Activated naive CD8-positive, alpha-beta T cell treated with anti-CD3 and anti-CD28 coated beads for 36 hours (primary cell): ENCODE results near the gene GLTP. TPM values are rescaled to one million over a fixed set of nuclear protein-coding genes. Genes with fewer than 3 reads are reported as not detected.

Source experiments
- DNase-seq: peaks from one replicate; pipeline ENCODE4 v3.0.0; 2021
- H3K27ac Mint-ChIP-seq: one replicate; pipeline ENCODE4 v1.8.0; 2022; ENCODE audit warnings: mild to moderate bottlenecking, moderate library complexity, mixed read lengths
- H3K27me3 Mint-ChIP-seq: one replicate; pipeline ENCODE4 v1.8.0; 2022; ENCODE audit warnings: mild to moderate bottlenecking, mixed read lengths
- H3K36me3 Mint-ChIP-seq: one replicate; pipeline ENCODE4 v1.8.0; 2021; ENCODE audit warnings: mild to moderate bottlenecking, mixed read lengths
- H3K4me1 Mint-ChIP-seq: one replicate; pipeline ENCODE4 v1.8.0; 2021; ENCODE audit warnings: mixed read lengths
- H3K4me3 Mint-ChIP-seq: one replicate; pipeline ENCODE4 v1.8.0; 2022; ENCODE audit warnings: mild to moderate bottlenecking, moderate library complexity, mixed read lengths
- H3K9me3 Mint-ChIP-seq: one replicate; pipeline ENCODE4 v1.8.0; 2022; ENCODE audit warnings: mixed read lengths
- total RNA-seq, 2 experiments: library from RNA; stranded (reverse); gene quantifications; one replicate each; pipeline ENCODE4 v1.2.3, GENCODE V29; 2021

GLTP gene
- total RNA-seq, 2 experiments from 2014 or later, result 31.5 to 32.4 TPM

DNA sequence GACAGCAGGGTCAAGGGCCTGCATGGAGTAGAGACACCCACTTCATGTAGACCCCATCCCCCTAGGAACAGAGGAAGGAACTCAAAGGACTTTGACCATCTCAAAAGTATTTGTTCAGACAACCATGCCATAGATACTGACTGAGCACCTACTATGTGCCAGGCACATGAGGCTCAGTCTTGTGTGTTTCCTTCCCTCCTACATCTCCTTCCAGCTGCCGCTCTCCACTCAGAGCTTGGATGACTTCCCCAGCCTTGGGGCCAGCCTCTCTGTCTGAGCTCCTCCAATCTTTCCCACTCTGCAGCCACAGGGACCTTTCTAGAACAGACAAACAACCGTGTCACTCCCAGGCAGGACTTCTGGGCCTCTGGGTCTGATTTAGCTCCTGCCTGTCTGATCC, 49.6 kb downstream of the GLTP start:
- DNase-seq, result no peak
- H3K27ac Mint-ChIP-seq, result no peak overlapping the region
- H3K4me3 Mint-ChIP-seq, result no peak overlapping the region
- H3K36me3 Mint-ChIP-seq, result no peaks in the 10 kb centered on the region
- H3K27me3 Mint-ChIP-seq, result peaks cover 27% of the 10 kb centered on the region
- H3K9me3 Mint-ChIP-seq, result no peaks in the 10 kb centered on the region
- H3K4me1 Mint-ChIP-seq, result peaks cover 1% of the 10 kb centered on the region

DNA sequence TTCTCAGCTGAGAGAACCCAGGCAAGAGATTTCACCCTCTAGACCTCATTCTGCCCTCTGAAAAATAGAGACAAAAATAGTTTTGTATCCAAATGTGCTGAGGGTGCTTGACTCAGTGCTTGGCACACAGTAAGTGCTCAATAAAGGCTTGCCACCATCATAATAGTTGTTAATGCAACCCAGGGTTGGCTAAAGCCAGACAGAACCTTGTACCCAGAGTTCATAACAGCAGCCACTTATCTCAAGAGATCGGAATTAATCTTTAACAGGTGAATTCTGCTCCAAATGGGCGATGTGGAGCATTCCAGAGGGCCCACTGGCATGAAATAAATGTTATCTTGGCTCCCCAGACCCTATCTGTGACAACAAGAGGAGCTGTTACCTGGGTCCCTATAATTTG, 50.1 kb downstream of the GLTP start:
- no peak overlapping the region for H3K4me3 Mint-ChIP-seq
- peaks cover 27% of the 10 kb centered on the region for H3K27me3 Mint-ChIP-seq
- DNase-seq, result no peak
- peaks cover 1% of the 10 kb centered on the region for H3K4me1 Mint-ChIP-seq
- H3K36me3 Mint-ChIP-seq, result no peaks in the 10 kb centered on the region
- no peaks in the 10 kb centered on the region for H3K9me3 Mint-ChIP-seq
- H3K27ac Mint-ChIP-seq, result no peak overlapping the region

DNA sequence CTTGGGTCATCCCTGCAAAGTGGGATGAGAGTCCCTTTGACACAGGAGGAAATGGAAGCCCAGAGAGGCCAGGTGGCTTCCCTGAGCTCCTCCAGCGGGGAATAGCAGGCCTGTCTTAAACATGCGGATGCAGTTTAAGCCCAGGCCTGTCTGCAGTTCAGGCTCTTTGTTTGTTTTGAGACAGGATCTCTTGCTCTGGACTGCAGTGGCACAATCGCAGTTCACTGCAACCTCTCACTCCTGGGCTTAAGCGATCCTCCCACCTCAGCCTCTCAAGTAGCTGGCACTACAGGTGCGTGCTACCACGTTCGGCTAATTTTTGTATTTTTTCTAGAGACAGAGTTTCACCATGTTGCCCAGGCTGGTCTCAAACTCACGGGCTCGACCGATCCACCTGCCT, 50.7 kb downstream of the GLTP start:
- Mint-ChIP-seq H3K27me3 (peaks cover 21% of the 10 kb centered on the region), H3K4me3 (no peak overlapping the region), H3K27ac (no peak overlapping the region), H3K9me3 (no peaks in the 10 kb centered on the region), H3K36me3 (no peaks in the 10 kb centered on the region), H3K4me1 (peaks cover 1% of the 10 kb centered on the region)
- DNase-seq, result no peak

DNA sequence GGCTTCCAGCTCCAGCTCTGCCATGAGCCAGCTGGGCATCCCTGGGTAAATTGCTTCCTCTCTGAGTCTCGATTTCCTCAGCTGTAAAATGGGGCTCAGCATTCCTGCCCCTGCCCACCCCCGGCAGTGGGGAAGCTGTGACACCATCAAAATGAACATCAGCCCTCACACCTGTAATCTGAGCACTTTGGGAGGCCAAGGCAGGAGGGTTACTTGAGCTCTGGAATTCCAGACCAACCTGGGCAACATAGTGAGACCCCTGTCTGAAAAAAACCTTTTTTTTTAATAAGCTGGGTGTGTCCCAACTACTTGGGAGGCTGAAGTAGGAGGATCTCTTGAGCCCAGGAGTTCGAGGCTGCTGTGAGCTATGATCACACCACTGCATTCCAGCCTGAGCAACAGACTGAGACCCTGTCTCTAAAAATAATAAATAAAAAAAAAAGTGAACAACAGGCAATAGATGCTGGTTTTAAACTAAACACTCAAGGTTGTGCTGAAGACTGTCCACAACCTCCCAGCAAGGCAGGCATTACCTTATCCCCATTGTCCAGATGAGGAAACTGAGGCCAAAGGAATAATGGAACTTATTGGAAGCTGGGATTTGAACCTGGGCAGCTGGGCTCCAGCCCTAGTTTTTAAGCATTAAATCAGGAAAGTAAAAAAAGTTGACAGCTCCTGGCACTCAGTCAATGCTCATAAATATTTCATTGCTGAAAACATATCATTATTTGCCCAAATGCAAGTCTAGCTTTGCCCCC, 51.4 kb downstream of the GLTP start:
- no peak for DNase-seq
- H3K36me3 Mint-ChIP-seq, result no peaks in the 10 kb centered on the region
- no peak overlapping the region for H3K4me3 Mint-ChIP-seq

DNA sequence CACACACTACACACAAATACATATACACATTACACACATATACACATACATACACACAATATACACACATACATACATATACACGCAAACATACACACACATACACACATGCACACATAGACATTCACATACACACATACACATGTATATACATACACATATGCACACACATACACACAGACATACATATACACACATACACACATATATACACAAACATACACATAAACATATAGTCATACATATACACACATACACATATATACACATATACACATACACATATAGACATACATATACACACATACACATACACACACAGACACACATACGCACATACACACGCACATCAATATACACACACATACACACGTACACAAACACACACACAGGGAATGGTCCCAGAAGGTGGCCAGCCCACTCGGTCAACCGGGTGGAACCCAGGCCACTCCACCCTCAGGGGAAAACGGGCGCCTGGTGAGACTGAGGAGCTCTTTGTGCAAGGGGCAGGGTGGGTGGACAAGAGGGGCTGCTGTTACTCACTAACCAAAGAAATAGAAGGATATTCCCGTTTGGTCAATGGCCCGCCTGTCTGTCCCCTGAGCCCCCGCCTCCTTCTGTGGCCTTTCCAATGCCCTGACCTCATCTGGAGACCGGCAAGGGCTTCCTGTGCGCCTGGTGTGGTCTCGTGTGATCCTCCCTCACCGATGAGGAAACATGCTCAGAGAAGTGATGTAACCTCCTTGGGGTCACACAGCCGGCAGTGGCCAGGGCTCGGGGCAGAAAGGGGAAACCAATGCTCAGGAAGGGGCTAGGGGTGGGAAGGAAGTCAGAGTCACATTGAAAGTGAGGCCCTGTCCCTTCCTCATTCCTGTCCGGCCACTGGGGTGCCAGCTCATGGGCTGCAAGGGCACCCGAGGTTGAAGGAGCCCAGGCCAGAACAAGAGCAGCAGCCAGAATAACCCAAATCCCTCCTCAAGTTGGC, 52.5 kb downstream of the GLTP start:
- Mint-ChIP-seq H3K36me3 (no peaks in the 10 kb centered on the region), H3K27me3 (peaks cover 8% of the 10 kb centered on the region), H3K4me1 (no peaks in the 10 kb centered on the region), H3K4me3 (no peak overlapping the region), H3K9me3 (no peaks in the 10 kb centered on the region), H3K27ac (no peak overlapping the region)
- DNase-seq, result no peak

More for the DNA sequence above, 51.4 kb downstream of the GLTP start:
- peaks cover 1% of the 10 kb centered on the region for H3K4me1 Mint-ChIP-seq
- no peaks in the 10 kb centered on the region for H3K9me3 Mint-ChIP-seq
- H3K27ac Mint-ChIP-seq, result no peak overlapping the region
- H3K27me3 Mint-ChIP-seq, result peaks cover 14% of the 10 kb centered on the region

DNA sequence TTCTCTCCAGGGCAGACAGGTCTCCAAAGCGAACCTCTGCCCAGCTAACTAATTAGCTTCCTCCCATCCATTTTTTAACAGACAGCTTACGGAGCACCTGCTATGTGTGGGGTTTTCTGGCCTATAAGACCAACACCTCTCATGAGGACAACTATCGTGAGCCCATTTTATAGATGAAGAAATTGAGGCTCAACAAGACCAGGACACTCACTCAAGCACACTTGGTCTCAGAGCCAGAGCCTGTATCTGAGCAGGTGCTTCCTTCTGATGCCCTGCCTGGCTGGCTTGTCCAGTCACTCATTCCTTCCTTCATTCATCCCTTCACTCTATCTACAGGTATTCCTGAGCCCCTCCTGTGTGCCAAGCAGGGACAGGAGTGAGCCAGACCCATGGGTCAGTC, 53.3 kb downstream of the GLTP start:
- no peaks in the 10 kb centered on the region for H3K36me3 Mint-ChIP-seq
- no peak for DNase-seq
- peaks cover 8% of the 10 kb centered on the region for H3K27me3 Mint-ChIP-seq
- H3K4me3 Mint-ChIP-seq, result no peak overlapping the region
- no peaks in the 10 kb centered on the region for H3K9me3 Mint-ChIP-seq
- no peaks in the 10 kb centered on the region for H3K4me1 Mint-ChIP-seq
- H3K27ac Mint-ChIP-seq, result no peak overlapping the region

DNA sequence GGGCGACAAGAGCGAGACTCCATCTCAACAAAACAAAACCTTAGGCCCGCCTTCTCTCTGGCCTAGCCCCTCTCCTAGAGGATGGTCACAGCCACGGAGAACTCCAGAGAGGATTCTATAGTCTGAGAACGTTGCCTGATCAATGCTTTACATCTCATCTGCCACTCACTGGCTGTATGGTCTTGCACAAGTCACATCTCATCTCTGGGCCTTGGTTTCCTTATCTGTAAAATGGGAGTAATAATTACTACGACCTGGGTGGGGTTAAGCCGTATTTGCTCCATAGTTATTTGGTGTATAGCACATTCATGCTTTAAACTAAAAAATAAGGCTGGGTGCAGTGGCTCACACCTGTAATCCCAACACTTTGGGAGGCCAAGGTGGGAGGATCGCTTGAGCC, 55.6 kb downstream of the GLTP start:
- DNase-seq, result no peak
- Mint-ChIP-seq H3K4me3 (no peak overlapping the region), H3K4me1 (no peaks in the 10 kb centered on the region), H3K36me3 (no peaks in the 10 kb centered on the region), H3K27ac (no peak overlapping the region), H3K27me3 (no peaks in the 10 kb centered on the region), H3K9me3 (no peaks in the 10 kb centered on the region)

DNA sequence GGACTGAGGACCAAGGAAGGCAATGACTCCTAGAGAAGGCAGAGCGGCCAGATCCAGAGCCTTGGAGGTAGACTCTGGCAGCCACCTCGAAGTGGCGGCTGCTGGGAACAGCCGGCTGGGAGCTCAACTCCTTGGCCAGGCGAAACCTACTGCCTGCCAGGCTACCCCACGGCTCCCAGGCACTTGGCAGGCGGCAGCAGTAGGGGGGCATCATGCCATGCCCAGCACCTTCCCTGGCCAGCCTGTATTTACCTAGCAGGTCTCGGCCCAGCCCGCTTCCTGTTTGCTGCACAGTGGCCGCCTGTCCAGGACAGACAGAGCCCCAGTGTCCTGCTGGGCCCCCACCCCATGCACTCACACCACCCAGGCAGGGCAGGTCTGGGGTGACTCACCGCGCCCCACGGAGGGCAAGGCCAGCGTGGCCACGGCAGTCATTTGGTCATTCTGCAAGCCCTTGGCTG, 57.4 kb downstream of the GLTP start:
- DNase-seq, result no peak
- no peaks in the 10 kb centered on the region for H3K27me3 Mint-ChIP-seq
- no peaks in the 10 kb centered on the region for H3K4me1 Mint-ChIP-seq
- no peak overlapping the region for H3K4me3 Mint-ChIP-seq
- H3K27ac Mint-ChIP-seq, result no peak overlapping the region
- no peaks in the 10 kb centered on the region for H3K9me3 Mint-ChIP-seq
- H3K36me3 Mint-ChIP-seq, result no peaks in the 10 kb centered on the region

DNA sequence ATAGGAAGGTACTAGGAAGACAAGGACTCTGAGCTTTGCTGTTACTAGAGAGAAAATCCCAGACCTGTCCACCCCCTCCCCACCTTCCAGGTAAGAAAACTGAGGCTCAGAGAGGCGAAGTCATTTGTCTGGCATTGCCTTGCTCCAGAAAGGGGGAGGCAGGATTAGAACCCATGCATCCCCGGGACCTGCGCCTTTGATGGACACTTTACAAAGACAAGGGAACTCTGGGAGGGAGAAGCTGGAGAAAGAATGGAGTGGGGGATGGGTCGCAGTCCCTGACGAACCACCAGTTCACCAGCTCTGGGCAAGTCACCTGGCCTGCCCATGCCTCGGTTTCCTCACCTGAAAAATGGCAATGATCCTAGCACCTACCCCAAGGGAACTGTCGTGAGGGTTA, 57.9 kb downstream of the GLTP start:
- Mint-ChIP-seq H3K27ac (no peak overlapping the region), H3K27me3 (no peaks in the 10 kb centered on the region), H3K4me1 (no peaks in the 10 kb centered on the region), H3K9me3 (no peaks in the 10 kb centered on the region), H3K36me3 (no peaks in the 10 kb centered on the region), H3K4me3 (no peak overlapping the region)
- no peak for DNase-seq

DNA sequence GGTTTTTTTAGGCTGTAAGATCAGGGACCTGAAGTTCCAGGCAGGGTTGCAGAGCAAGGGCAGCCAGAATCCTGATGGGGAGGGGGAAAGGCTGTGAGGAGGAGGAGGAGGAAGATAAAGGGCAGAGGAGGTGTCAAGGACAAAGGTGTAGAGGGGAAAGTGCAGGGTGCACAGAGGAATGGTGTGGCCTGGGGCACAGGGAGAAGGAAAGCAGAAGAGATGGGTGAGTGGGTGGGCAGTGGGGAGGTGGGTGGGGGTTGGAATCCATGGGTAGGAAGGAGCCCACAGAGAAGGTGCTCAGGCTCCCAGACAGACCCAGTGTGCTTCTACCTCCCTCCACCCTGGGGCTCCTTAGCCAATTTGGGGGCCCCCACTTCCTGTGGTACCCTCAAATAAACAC, 58.4 kb downstream of the GLTP start:
- H3K27me3 Mint-ChIP-seq, result no peaks in the 10 kb centered on the region
- no peaks in the 10 kb centered on the region for H3K36me3 Mint-ChIP-seq
- no peak overlapping the region for H3K4me3 Mint-ChIP-seq
- H3K9me3 Mint-ChIP-seq, result no peaks in the 10 kb centered on the region
- H3K27ac Mint-ChIP-seq, result no peak overlapping the region
- DNase-seq, result no peak
- no peaks in the 10 kb centered on the region for H3K4me1 Mint-ChIP-seq

DNA sequence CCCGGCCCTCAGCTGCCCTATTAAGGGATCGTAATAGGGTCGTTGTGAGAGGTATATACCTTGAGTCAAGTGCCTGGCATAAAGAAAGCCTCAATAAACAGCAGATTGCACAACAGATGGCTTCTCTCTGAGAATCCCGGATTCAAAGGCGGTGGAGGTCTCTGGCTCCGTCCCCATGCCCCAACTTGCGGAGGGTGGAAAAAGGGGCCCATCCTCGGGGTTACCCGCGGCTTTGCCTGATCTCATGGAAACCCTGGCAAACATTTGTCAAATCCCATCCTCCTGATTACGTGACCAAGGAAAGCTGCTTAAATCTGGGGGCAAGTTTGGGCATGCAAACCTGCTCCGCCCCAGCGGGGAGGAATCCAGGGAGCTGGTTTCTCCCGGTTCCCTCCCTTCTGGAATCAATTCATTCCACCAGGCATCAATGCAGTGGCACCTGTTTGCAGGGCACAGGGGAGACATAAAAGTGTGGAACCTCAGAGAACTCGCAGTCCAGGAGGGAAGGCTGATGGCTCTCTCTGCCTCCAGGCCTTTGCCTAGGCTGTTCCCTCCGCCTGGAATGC, 59.4 kb downstream of the GLTP start:
- H3K9me3 Mint-ChIP-seq, result no peaks in the 10 kb centered on the region
- H3K27me3 Mint-ChIP-seq, result no peaks in the 10 kb centered on the region
- no peak overlapping the region for H3K27ac Mint-ChIP-seq
- no peak overlapping the region for H3K4me3 Mint-ChIP-seq
- H3K4me1 Mint-ChIP-seq, result no peaks in the 10 kb centered on the region
- DNase-seq, result no peak
- no peaks in the 10 kb centered on the region for H3K36me3 Mint-ChIP-seq

DNA sequence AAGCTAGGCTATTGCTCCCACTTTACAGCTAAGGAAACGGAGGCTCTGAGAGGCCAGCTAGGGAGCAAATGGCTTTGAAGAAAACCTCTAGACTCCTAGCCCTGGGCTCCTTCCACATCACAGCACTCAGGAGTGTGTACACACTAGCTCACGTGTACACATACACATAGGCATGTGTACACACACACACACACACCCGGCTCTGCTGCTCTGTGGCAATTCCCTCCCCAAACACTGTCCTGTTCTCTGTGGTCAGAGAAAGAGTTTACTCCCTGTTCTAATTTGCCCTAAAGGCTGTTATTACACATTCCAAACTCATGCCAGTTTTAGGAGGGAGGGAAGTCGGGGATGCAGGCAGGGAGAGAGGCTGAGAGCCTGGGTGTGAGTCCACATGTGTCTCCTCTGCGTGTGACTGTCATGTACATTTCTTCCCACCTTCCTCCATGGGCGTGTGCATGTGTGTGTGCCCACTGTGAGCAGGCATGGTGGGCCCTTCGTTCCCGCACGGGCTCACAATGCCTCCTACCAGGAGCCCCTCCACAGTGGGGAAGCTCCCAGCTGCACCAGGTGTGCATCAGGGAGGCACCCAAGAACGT, 61.3 kb downstream of the GLTP start:
- Mint-ChIP-seq H3K4me3 (no peak overlapping the region), H3K27me3 (no peaks in the 10 kb centered on the region), H3K36me3 (no peaks in the 10 kb centered on the region), H3K9me3 (no peaks in the 10 kb centered on the region), H3K27ac (no peak overlapping the region), H3K4me1 (no peaks in the 10 kb centered on the region)
- DNase-seq, result no peak

DNA sequence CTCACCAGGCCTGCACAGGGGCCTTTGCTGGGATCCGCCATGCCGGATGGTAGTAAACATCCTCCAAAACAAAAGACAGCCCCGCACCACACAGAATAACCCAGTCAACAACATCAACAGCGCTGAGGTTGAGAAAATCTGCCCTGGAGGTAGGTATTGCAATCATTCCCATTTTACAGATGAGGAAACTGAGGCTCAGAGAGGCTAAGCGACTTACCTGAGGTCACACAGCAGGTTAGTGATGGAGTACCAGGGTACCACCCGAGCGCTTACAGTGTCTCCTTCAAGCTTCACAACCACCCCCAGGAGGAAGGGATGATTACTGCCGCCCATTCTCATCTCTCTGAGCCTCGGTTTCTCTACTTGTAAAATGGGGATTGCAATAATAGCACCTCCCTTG, 62.1 kb downstream of the GLTP start:
- Mint-ChIP-seq H3K27ac (no peak overlapping the region), H3K4me3 (no peak overlapping the region), H3K27me3 (no peaks in the 10 kb centered on the region), H3K36me3 (no peaks in the 10 kb centered on the region), H3K4me1 (no peaks in the 10 kb centered on the region), H3K9me3 (no peaks in the 10 kb centered on the region)
- no peak for DNase-seq

DNA sequence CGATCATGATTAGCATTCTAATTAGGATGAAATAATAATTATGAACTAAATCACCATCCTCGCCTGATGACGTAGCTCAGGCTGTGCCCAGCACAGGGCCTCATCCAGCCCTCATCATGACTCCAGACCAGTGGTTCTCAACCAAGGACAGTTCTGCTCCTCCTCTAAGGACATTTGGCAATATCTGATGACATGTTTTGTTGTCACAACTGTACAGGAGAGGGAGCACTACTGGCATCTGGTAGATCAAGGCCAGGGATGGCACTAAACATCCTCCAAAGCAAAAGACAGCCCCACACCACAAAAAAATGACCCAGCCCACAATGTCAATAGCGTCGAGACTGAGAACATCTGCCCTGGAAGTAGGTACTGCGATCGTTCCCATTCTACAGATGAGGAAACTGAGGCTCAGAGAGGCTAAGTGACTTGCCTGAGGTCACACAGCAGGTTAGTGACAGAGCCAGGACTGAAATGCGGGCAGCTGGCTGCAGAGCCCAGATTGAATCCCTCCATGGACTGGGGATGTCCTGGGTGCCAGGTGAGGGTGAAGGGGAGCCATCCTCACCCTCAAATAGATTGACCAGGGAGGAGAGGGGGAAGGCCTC, 62.6 kb downstream of the GLTP start:
- no peaks in the 10 kb centered on the region for H3K4me1 Mint-ChIP-seq

DNA sequence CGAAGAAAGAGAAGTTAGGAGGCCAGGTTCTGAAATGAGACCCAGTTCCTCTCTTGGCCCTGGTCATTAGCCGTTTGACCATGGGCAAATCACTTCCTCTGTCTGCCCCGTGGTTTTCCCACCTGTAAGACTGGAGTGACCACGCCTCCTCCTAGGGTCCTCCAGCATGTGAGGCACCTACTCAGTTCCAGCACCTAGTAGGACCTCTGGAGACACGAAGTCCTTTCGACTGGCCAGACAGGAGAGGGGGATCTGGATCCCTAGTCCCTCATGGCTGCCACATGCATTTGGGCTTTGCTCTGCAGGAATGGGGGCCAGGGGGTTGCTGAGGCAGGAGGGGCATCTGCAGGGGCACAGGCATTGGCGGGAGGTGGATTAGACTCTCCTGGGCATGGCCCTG, 63.5 kb downstream of the GLTP start:
- no peak for DNase-seq
- Mint-ChIP-seq H3K9me3 (no peaks in the 10 kb centered on the region), H3K4me1 (no peaks in the 10 kb centered on the region), H3K4me3 (no peak overlapping the region), H3K27ac (no peak overlapping the region), H3K36me3 (no peaks in the 10 kb centered on the region), H3K27me3 (no peaks in the 10 kb centered on the region)

More for the DNA sequence above, 62.6 kb downstream of the GLTP start:
- Mint-ChIP-seq H3K36me3 (no peaks in the 10 kb centered on the region), H3K9me3 (no peaks in the 10 kb centered on the region), H3K27ac (no peak overlapping the region), H3K27me3 (no peaks in the 10 kb centered on the region), H3K4me3 (no peak overlapping the region)
- DNase-seq, result no peak
